HEK293 (cell line): ENCODE data around the gene BCOR.

Experiments used
- FEZF1 ChIP-seq: fragments of 450-650 bp; formaldehyde crosslinking; IDR thresholded peaks from 2 replicates; pipeline ENCODE4 v1.5.1; 2016; ENCODE audit warnings: missing biosample characterization, missing genetic modification characterization
- YY1 ChIP-seq: fragments of 450-650 bp; formaldehyde crosslinking; IDR thresholded peaks from 2 replicates; pipeline ENCODE4 v1.5.1; 2018; ENCODE audit warnings: missing biosample characterization, missing genetic modification characterization
- ZBTB1 ChIP-seq: fragments of 450-650 bp; formaldehyde crosslinking; IDR thresholded peaks from 2 replicates; pipeline ENCODE4 v1.5.1; 2016; ENCODE audit warnings: missing biosample characterization, missing genetic modification characterization
- ZNF23 ChIP-seq: fragments of 450-650 bp; formaldehyde crosslinking; IDR thresholded peaks from 2 replicates; pipeline ENCODE4 v1.5.1; 2016; ENCODE audit warnings: missing biosample characterization, missing genetic modification characterization, borderline replicate concordance
- TF ChIP-seq, protein P1 (sequence below): fragments of 450-650 bp; formaldehyde crosslinking; IDR thresholded peaks from 2 replicates; pipeline ENCODE4 v1.5.1; 2016; ENCODE audit warnings: missing biosample characterization, missing genetic modification characterization
- TF ChIP-seq, protein P2 (sequence below): fragments of 450-650 bp; formaldehyde crosslinking; IDR thresholded peaks from 2 replicates; pipeline ENCODE4 v1.5.1; 2016; ENCODE audit warnings: missing biosample characterization, missing genetic modification characterization
- TF ChIP-seq, protein P3 (sequence below): fragments of 450-650 bp; formaldehyde crosslinking; IDR thresholded peaks from 2 replicates; pipeline ENCODE4 v1.5.1; 2016; ENCODE audit warnings: missing biosample characterization, missing genetic modification characterization

DNA sequence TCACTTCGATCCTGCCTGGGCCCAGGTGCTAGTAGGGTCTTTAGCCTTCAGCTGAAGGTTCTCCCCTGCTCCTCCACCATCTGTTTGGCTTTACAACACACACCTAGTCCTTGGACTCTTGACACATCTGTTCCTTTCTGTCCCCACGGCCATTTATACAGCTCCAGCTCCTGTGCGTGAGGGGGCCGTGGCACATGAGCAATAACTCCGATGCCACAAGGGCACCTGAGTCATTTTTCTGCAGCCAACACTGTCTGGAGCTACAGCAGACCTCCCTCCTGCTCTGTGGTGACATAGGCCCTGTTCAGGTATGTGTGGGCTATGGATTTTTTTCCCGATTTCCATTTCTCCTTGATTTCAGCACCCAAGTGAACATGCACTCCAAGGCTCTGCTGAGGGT, 44.7 kb upstream of the BCOR start:
- TF ChIP-seq, protein P1, sequence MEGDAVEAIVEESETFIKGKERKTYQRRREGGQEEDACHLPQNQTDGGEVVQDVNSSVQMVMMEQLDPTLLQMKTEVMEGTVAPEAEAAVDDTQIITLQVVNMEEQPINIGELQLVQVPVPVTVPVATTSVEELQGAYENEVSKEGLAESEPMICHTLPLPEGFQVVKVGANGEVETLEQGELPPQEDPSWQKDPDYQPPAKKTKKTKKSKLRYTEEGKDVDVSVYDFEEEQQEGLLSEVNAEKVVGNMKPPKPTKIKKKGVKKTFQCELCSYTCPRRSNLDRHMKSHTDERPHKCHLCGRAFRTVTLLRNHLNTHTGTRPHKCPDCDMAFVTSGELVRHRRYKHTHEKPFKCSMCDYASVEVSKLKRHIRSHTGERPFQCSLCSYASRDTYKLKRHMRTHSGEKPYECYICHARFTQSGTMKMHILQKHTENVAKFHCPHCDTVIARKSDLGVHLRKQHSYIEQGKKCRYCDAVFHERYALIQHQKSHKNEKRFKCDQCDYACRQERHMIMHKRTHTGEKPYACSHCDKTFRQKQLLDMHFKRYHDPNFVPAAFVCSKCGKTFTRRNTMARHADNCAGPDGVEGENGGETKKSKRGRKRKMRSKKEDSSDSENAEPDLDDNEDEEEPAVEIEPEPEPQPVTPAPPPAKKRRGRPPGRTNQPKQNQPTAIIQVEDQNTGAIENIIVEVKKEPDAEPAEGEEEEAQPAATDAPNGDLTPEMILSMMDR: no peak
- TF ChIP-seq, protein P2, sequence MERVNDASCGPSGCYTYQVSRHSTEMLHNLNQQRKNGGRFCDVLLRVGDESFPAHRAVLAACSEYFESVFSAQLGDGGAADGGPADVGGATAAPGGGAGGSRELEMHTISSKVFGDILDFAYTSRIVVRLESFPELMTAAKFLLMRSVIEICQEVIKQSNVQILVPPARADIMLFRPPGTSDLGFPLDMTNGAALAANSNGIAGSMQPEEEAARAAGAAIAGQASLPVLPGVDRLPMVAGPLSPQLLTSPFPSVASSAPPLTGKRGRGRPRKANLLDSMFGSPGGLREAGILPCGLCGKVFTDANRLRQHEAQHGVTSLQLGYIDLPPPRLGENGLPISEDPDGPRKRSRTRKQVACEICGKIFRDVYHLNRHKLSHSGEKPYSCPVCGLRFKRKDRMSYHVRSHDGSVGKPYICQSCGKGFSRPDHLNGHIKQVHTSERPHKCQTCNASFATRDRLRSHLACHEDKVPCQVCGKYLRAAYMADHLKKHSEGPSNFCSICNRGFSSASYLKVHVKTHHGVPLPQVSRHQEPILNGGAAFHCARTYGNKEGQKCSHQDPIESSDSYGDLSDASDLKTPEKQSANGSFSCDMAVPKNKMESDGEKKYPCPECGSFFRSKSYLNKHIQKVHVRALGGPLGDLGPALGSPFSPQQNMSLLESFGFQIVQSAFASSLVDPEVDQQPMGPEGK (tag by site-specific recombination): no peak
- TF ChIP-seq ZBTB1 (tag by site-specific recombination): no peak
- no peak for TF ChIP-seq YY1 (tag by site-specific recombination)
- TF ChIP-seq, protein P3, sequence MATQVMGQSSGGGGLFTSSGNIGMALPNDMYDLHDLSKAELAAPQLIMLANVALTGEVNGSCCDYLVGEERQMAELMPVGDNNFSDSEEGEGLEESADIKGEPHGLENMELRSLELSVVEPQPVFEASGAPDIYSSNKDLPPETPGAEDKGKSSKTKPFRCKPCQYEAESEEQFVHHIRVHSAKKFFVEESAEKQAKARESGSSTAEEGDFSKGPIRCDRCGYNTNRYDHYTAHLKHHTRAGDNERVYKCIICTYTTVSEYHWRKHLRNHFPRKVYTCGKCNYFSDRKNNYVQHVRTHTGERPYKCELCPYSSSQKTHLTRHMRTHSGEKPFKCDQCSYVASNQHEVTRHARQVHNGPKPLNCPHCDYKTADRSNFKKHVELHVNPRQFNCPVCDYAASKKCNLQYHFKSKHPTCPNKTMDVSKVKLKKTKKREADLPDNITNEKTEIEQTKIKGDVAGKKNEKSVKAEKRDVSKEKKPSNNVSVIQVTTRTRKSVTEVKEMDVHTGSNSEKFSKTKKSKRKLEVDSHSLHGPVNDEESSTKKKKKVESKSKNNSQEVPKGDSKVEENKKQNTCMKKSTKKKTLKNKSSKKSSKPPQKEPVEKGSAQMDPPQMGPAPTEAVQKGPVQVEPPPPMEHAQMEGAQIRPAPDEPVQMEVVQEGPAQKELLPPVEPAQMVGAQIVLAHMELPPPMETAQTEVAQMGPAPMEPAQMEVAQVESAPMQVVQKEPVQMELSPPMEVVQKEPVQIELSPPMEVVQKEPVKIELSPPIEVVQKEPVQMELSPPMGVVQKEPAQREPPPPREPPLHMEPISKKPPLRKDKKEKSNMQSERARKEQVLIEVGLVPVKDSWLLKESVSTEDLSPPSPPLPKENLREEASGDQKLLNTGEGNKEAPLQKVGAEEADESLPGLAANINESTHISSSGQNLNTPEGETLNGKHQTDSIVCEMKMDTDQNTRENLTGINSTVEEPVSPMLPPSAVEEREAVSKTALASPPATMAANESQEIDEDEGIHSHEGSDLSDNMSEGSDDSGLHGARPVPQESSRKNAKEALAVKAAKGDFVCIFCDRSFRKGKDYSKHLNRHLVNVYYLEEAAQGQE (tag by site-specific recombination): no peak
- no peak for TF ChIP-seq FEZF1 (tag by site-specific recombination)
- no peak for TF ChIP-seq ZNF23 (tag by site-specific recombination)
